Right lobe of liver (tissue), 6 donors: ENCODE results near the gene SUN3. TPM values are rescaled to one million over a fixed set of nuclear protein-coding genes. Genes with fewer than 3 reads are reported as not detected.
A peak's percentile ranks its signal among the peaks of the same experiment; 100 is the strongest.

Experiments
- ATAC-seq, 4 donors: fragments of 200-7000 bp; cut with Tn5 transposase; one replicate each; pipeline ENCODE4 v1.9.1; 2020; ENCODE audit warnings: mild to moderate bottlenecking in 4 of 4, moderate library complexity in 4 of 4
- DNase-seq, 3 donors: peaks; one replicate each; pipeline ENCODE4 v3.0.0-alpha.2; 2020
- H3K27ac ChIP-seq, 3 donors: fragments of 200-600 bp; one replicate each; pipeline ENCODE4 v1.8.0; 2022
- H3K27me3 ChIP-seq, 2 donors: fragments of 200-600 bp; one replicate each; pipeline ENCODE4 v1.8.0; 2022
- H3K36me3 ChIP-seq, 4 donors: fragments of 200-600 bp; sonication (generic) in 1 of 4; one replicate each; pipeline versions ENCODE4 v1.5.1 to v1.8.0; 2017 to 2022; ENCODE audit warnings: control low read depth in 1 of 4
- H3K4me1 ChIP-seq, 4 donors: fragments of 200-600 bp; sonication (generic) in 1 of 4; one replicate each; pipeline versions ENCODE4 v1.5.1 to v1.8.0; 2017 to 2022; ENCODE audit warnings: control low read depth in 1 of 4
- H3K4me3 ChIP-seq, 3 donors: fragments of 200-600 bp; one replicate each; pipeline ENCODE4 v1.8.0; 2022
- H3K9me3 ChIP-seq, 4 donors: fragments of 200-600 bp; sonication (generic) in 1 of 4; one replicate each; pipeline versions ENCODE4 v1.5.1 to v1.8.0; 2017 to 2022; ENCODE audit warnings: control low read depth in 1 of 4
- CTCF ChIP-seq, 4 donors: fragments of 200-600 bp in 3 of 4; fragments of 450-650 bp in 1 of 4; IDR thresholded peaks; one replicate each; pipeline versions ENCODE4 v1.5.1 to v1.8.0; 2016 to 2022; ENCODE audit warnings: antibody characterized with exemption in 4 of 4, mild to moderate bottlenecking in 2 of 4
- POLR2A ChIP-seq: fragments of 450-650 bp; IDR thresholded peaks from one replicate; pipeline ENCODE4 v1.6.1; 2017; ENCODE audit warnings: antibody characterized with exemption, mild to moderate bottlenecking
- WGBS: methylation state at CpG from one replicate; pipeline ENCODE4 v1.1.6; 2018; ENCODE audit warnings: low coverage, low lambda C conversion rate; ENCODE audit not compliant: insufficient coverage; ENCODE audit errors: missing lambda C conversion rate; 5-methylcytosine and 5-hydroxymethylcytosine counted together
- intact Hi-C, 2 donors: fragments of 100-400 bp; cut with DNase I; formaldehyde crosslinking; loops; one replicate each; pipeline versions ENCODE4 v1.11.2 to v1.14.1; 2022
- total RNA-seq, 6 experiments: library from RNA; depleted of rRNA in 2 of 6; stranded (reverse); fragments of >200 nt in 2 of 6; fragmentation: NEBNext Ultra II Directional in 3 of 6; extraction: Animal tissue kit (Norgen Biotek cat#: 25700) in 3 of 6; gene quantifications; one replicate each; pipeline versions ENCODE4 v1.1.0 to v1.2.4, GENCODE V29; 2016 to 2023
- donor health status: DM: no; HTN: yes; CAD: no.
- donor health status: DM: no; HTN: no; CAD: no.
- donor health status: DM: no; HTN: no; CAD: no.
- donor health status: DM: no; HTN: yes; CAD: no.
- donor health status: DM: no; HTN: yes; CAD: no.

Gene SUN3
- total RNA-seq, 6 experiments from 2014 or later: not detected

- Histone ChIP-seq H3K36me3 (no peaks in the 10 kb centered on the region), H3K4me1 (no peaks in the 10 kb centered on the region), H3K27me3 (no peaks in the 10 kb centered on the region), H3K4me3 (no peak overlapping the region), H3K9me3 (no peaks in the 10 kb centered on the region), H3K27ac (no peak overlapping the region)
- ATAC-seq (no peak), DNase-seq (no peak)
- TF ChIP-seq CTCF (IDR thresholded peaks at IDR 0.05): no peak
- TF ChIP-seq POLR2A: no peak
- intact Hi-C loops: no loop called here
- 95% methylated on average over 2 of the region's 2 CpGs for WGBS
Measured at GRCh38 chr7:48067475-48067874, 38.6 kb upstream of the SUN3 start.

- ATAC-seq (no peak), DNase-seq (no peak)
- no peaks in the 10 kb centered on the region for H3K4me1 ChIP-seq
- no peak overlapping the region for H3K27ac ChIP-seq
- no peak for TF ChIP-seq CTCF (IDR thresholded peaks at IDR 0.05)
- no peak for TF ChIP-seq POLR2A
- WGBS: 67% methylated on average over 1 of the region's 1 CpG
- intact Hi-C loops: no loop called here
- no peak overlapping the region for H3K4me3 ChIP-seq
- no peaks in the 10 kb centered on the region for H3K36me3 ChIP-seq
- no peaks in the 10 kb centered on the region for H3K9me3 ChIP-seq
- no peaks in the 10 kb centered on the region for H3K27me3 ChIP-seq
Measured at GRCh38 chr7:48063985-48064384, 35.1 kb upstream of the SUN3 start.

- no peaks in the 10 kb centered on the region for H3K27me3 ChIP-seq
- no peak for DNase-seq
- WGBS: 37% methylated on average over 5 of the region's 5 CpGs
- intact Hi-C loops: no loop called here
- no peaks in the 10 kb centered on the region for H3K9me3 ChIP-seq
- H3K27ac ChIP-seq: no peak overlapping the region
- H3K36me3 ChIP-seq: no peaks in the 10 kb centered on the region
- ATAC-seq: peak in 1 of 4 donors; percentile 21
- H3K4me1 ChIP-seq: no peaks in the 10 kb centered on the region
- no peak overlapping the region for H3K4me3 ChIP-seq
- TF ChIP-seq CTCF (IDR thresholded peaks at IDR 0.05) (no peak), POLR2A (no peak)
Measured at GRCh38 chr7:48059706-48060105, 30.8 kb upstream of the SUN3 start.

GRCh38 chr7:48058990-48059389, 30.1 kb upstream of the SUN3 start:
- DNase-seq: no peak
- Histone ChIP-seq H3K9me3 (no peaks in the 10 kb centered on the region), H3K27ac (no peak overlapping the region)

More at GRCh38 chr7:48058990-48059389, 30.1 kb upstream of the SUN3 start:
- WGBS: 85% methylated on average over 2 of the region's 2 CpGs
- Histone ChIP-seq H3K36me3 (no peaks in the 10 kb centered on the region), H3K27me3 (no peaks in the 10 kb centered on the region), H3K4me3 (no peak overlapping the region), H3K4me1 (no peaks in the 10 kb centered on the region)
- no peak for TF ChIP-seq CTCF (IDR thresholded peaks at IDR 0.05)
- no peak for TF ChIP-seq POLR2A
- intact Hi-C loops: no loop called here
- ATAC-seq: no peak
